H9 (cell line): ENCODE data around the gene C3orf70. TPM values are rescaled to one million over a fixed set of nuclear protein-coding genes. Genes with fewer than 3 reads are reported as not detected.

Experiments
- DNase-seq: peaks from one replicate; pipeline ENCODE4 v3.0.0-alpha.2; 2017
- H2AFZ ChIP-seq: one replicate; pipeline ENCODE4 v1.6.1; 2013; ENCODE audit warnings: mild to moderate bottlenecking, low read length, control low read depth, moderate library complexity
- H2AK5ac ChIP-seq: 2 replicates; pipeline ENCODE4 v1.6.1; 2013; ENCODE audit warnings: low read length, control low read depth, mixed read lengths; ENCODE audit not compliant: insufficient read length
- H2BK120ac ChIP-seq: one replicate; pipeline ENCODE4 v1.6.1; 2013; ENCODE audit warnings: low read depth, mild to moderate bottlenecking, low read length, control low read depth, inconsistent platforms; ENCODE audit not compliant: poor library complexity, severe bottlenecking
- H2BK12ac ChIP-seq: 2 replicates; pipeline ENCODE4 v1.6.1; 2013; ENCODE audit warnings: low read length, control low read depth, mixed read lengths, low read depth; ENCODE audit not compliant: insufficient read length
- H2BK15ac ChIP-seq: 2 replicates; pipeline ENCODE4 v1.6.1; 2013; ENCODE audit warnings: low read depth, low read length, control low read depth
- H2BK20ac ChIP-seq: one replicate; pipeline ENCODE4 v1.6.1; 2013; ENCODE audit warnings: low read depth, mild to moderate bottlenecking, low read length, control low read depth, inconsistent platforms; ENCODE audit not compliant: poor library complexity, severe bottlenecking
- H2BK5ac ChIP-seq: 2 replicates; pipeline ENCODE4 v1.6.1; 2013; ENCODE audit warnings: low read length, control low read depth, mixed read lengths; ENCODE audit not compliant: insufficient read length
- H3K14ac ChIP-seq: 2 replicates; pipeline ENCODE4 v1.6.1; 2013; ENCODE audit warnings: low read length, control low read depth; ENCODE audit not compliant: insufficient read depth
- H3K18ac ChIP-seq: 2 replicates; pipeline ENCODE4 v1.6.1; 2013; ENCODE audit warnings: low read depth, mild to moderate bottlenecking, mixed read lengths, low read length, control low read depth; ENCODE audit not compliant: insufficient read length
- H3K23ac ChIP-seq: 2 replicates; pipeline ENCODE4 v1.6.1; 2013; ENCODE audit warnings: low read length, control low read depth, mixed read lengths, low read depth; ENCODE audit not compliant: insufficient read length
- H3K23me2 ChIP-seq: 2 replicates; pipeline ENCODE4 v1.6.1; 2013; ENCODE audit warnings: low read depth, mild to moderate bottlenecking, mixed read lengths, low read length, control low read depth; ENCODE audit not compliant: insufficient read length, poor library complexity, severe bottlenecking
- H3K27ac ChIP-seq: 2 replicates; pipeline ENCODE4 v1.5.1; 2013; ENCODE audit warnings: low read length, control low read depth, mixed read lengths, low read depth; ENCODE audit not compliant: insufficient read length
- H3K27me3 ChIP-seq: 2 replicates; pipeline ENCODE4 v1.6.1; 2013; ENCODE audit warnings: low read length, control low read depth, inconsistent platforms; ENCODE audit not compliant: insufficient read depth
- H3K4ac ChIP-seq: 2 replicates; pipeline ENCODE4 v1.6.1; 2013; ENCODE audit warnings: low read depth, mild to moderate bottlenecking, control low read depth, inconsistent platforms, low read length, moderate library complexity
- H3K4me1 ChIP-seq: 2 replicates; pipeline ENCODE4 v1.6.1; 2013; ENCODE audit warnings: low read length, control low read depth, inconsistent platforms; ENCODE audit not compliant: insufficient read depth
- H3K4me2 ChIP-seq: 2 replicates; pipeline ENCODE4 v1.6.1; 2013; ENCODE audit warnings: low read length, control low read depth, mixed read lengths; ENCODE audit not compliant: insufficient read length, insufficient read depth
- H3K56ac ChIP-seq: 2 replicates; pipeline ENCODE4 v1.6.1; 2013; ENCODE audit warnings: low read depth, mild to moderate bottlenecking, mixed read lengths, low read length, control low read depth; ENCODE audit not compliant: insufficient read length
- H3K79me1 ChIP-seq: 2 replicates; pipeline ENCODE4 v1.6.1; 2013; ENCODE audit warnings: low read depth, mild to moderate bottlenecking, moderate library complexity, low read length, control low read depth, inconsistent platforms; ENCODE audit not compliant: insufficient read depth, poor library complexity, severe bottlenecking
- H3K79me2 ChIP-seq: 2 replicates; pipeline ENCODE4 v1.6.1; 2013; ENCODE audit warnings: low read length, control low read depth, inconsistent platforms; ENCODE audit not compliant: insufficient read depth
- H3K9ac ChIP-seq: 2 replicates; pipeline ENCODE4 v1.6.1; 2013; ENCODE audit warnings: low read length, control low read depth, mixed read lengths; ENCODE audit not compliant: insufficient read length; ENCODE audit errors: extremely low read depth
- H3K9me3 ChIP-seq: one replicate; pipeline ENCODE4 v1.6.1; 2013; ENCODE audit warnings: low read depth, low read length, inconsistent platforms; ENCODE audit not compliant: control insufficient read depth
- H3T11ph ChIP-seq: one replicate; pipeline ENCODE4 v1.6.1; 2013; ENCODE audit warnings: mild to moderate bottlenecking, low read length, control low read depth, inconsistent platforms
- H4K20me1 ChIP-seq: one replicate; pipeline ENCODE4 v1.6.1; 2013; ENCODE audit not compliant: control insufficient read depth, insufficient read length, insufficient read depth
- H4K5ac ChIP-seq: 2 replicates; pipeline ENCODE4 v1.6.1; 2013; ENCODE audit warnings: low read depth, mild to moderate bottlenecking, mixed read lengths, low read length, control low read depth; ENCODE audit not compliant: insufficient read length
- H4K8ac ChIP-seq: replicated peaks from 2 replicates; pipeline ENCODE4 v1.6.1; 2013; ENCODE audit warnings: low read length, control low read depth, mixed read lengths, low read depth; ENCODE audit not compliant: insufficient read length
- H4K91ac ChIP-seq: 2 replicates; pipeline ENCODE4 v1.6.1; 2013; ENCODE audit warnings: low read depth, mild to moderate bottlenecking, moderate library complexity, mixed read lengths, low read length, control low read depth; ENCODE audit not compliant: insufficient read length
- H3K27ac Mint-ChIP-seq, 3 experiments: 2 replicates in 2 of 3; 3 replicates in 1 of 3; pipeline ENCODE4 v1.8.0; 2020 to 2021; ENCODE audit warnings: mixed read lengths in 3 of 3, mild to moderate bottlenecking in 1 of 3, moderate library complexity in 1 of 3
- H3K27me3 Mint-ChIP-seq: 2 replicates; pipeline ENCODE4 v1.8.0; 2021; ENCODE audit warnings: low read depth, mild to moderate bottlenecking, moderate library complexity, mixed read lengths
- H3K36me3 Mint-ChIP-seq, 3 experiments: 2 replicates in 2 of 3; 3 replicates in 1 of 3; pipeline ENCODE4 v1.8.0; 2020 to 2021; ENCODE audit warnings: low read depth in 3 of 3, mixed read lengths in 3 of 3; ENCODE audit not compliant: insufficient read depth in 1 of 3
- H3K4me1 Mint-ChIP-seq, 2 experiments: 2 replicates each; pipeline ENCODE4 v1.8.0; 2020; ENCODE audit warnings: mixed read lengths in 2 of 2
- H3K4me3 Mint-ChIP-seq, 2 experiments: 2 replicates in 1 of 2; 3 replicates in 1 of 2; pipeline ENCODE4 v1.8.0; 2020 to 2021; ENCODE audit warnings: mild to moderate bottlenecking in 2 of 2, mixed read lengths in 2 of 2, moderate library complexity in 1 of 2
- H3K9me3 Mint-ChIP-seq, 2 experiments: 2 replicates in 1 of 2; 3 replicates in 1 of 2; pipeline ENCODE4 v1.8.0; 2020; ENCODE audit warnings: mild to moderate bottlenecking in 2 of 2, mixed read lengths in 2 of 2, moderate library complexity in 1 of 2
- WGBS: extraction: QIAGEN DNeasy Blood & Tissue Kit; methylation state at CpG from one replicate; pipeline ENCODE4 v1.1.7; 2013; ENCODE audit warnings: missing lambda C conversion rate, low lambda C conversion rate, mixed read lengths; ENCODE audit not compliant: insufficient read length; ENCODE audit errors: extremely low coverage; 5-methylcytosine and 5-hydroxymethylcytosine counted together
- total RNA-seq: library from RNA; stranded (reverse); gene quantifications from 2 replicates; pipeline ENCODE4 v1.2.1, GENCODE V29; 2021
- TF ChIP-seq, protein P1 (sequence below): fragments of 200-600 bp; sonication (generic); conservative IDR thresholded peaks from 3 replicates; pipeline ENCODE4 v1.8.0; 2021; ENCODE audit warnings: antibody characterized with exemption, mild to moderate bottlenecking

The C3orf70 gene
- total RNA-seq, 1 experiment from 2014 or later = 0.52 TPM

DNA sequence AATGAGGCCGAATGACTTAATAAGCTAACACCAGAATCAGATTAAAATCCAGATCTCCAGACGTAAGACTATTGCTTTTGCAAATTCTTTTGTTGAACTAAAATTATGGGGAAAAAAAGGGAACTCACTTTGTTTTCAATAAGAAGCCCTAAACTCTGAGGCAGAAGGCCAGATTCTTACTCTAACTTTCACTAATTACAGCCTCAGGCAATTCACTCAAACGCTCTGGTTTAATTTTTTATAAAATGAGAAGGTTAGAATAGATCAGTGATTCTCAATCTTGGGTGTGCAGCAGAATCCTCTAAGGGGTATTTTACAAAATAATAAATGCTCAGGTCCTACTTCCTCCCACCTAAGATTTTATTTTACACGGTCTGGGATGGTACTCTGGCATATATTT lies 38.1 kb downstream of the C3orf70 start:
- H3K27ac ChIP-seq = no peak overlapping the region
- no peak overlapping the region for H3K14ac ChIP-seq
- no peak overlapping the region for H2BK20ac ChIP-seq
- no peak overlapping the region for H4K5ac ChIP-seq
- no peak overlapping the region for H3K4me2 ChIP-seq
- Mint-ChIP-seq H3K4me1 (no peaks in the 10 kb centered on the region), H3K9me3 (peaks cover 24 to 25% of the 10 kb centered on the region in 2 experiments), H3K4me3 (no peak overlapping the region), H3K27me3 (no peaks in the 10 kb centered on the region; the same call in 1 of the 2 replicates), H3K27ac (no peak overlapping the region), H3K36me3 (peaks cover 4 to 20% (median 8%) of the 10 kb centered on the region in 3 experiments; a peak in 5 of 7 replicates)
- no peak overlapping the region for H3K18ac ChIP-seq
- H2BK120ac ChIP-seq = no peak overlapping the region
- no peak overlapping the region for H3K4ac ChIP-seq
- H3T11ph ChIP-seq = no peak overlapping the region
- no peaks in the 10 kb centered on the region for H3K79me2 ChIP-seq
- H3K9me3 ChIP-seq = no peaks in the 10 kb centered on the region
- H3K79me1 ChIP-seq = no peaks in the 10 kb centered on the region
- H3K27me3 ChIP-seq = no peaks in the 10 kb centered on the region
- H2BK15ac ChIP-seq = no peak overlapping the region
- no CpG with 5 or more reads among the region's 4 CpGs for WGBS
- no peak overlapping the region for H3K56ac ChIP-seq
- H2AK5ac ChIP-seq = no peak overlapping the region
- H4K8ac ChIP-seq = no peak overlapping the region
- no peaks in the 10 kb centered on the region for H3K4me1 ChIP-seq
- no peak overlapping the region for H2BK12ac ChIP-seq
- no peaks in the 10 kb centered on the region for H3K23me2 ChIP-seq
- H2BK5ac ChIP-seq = no peak overlapping the region
- TF ChIP-seq, protein P1, sequence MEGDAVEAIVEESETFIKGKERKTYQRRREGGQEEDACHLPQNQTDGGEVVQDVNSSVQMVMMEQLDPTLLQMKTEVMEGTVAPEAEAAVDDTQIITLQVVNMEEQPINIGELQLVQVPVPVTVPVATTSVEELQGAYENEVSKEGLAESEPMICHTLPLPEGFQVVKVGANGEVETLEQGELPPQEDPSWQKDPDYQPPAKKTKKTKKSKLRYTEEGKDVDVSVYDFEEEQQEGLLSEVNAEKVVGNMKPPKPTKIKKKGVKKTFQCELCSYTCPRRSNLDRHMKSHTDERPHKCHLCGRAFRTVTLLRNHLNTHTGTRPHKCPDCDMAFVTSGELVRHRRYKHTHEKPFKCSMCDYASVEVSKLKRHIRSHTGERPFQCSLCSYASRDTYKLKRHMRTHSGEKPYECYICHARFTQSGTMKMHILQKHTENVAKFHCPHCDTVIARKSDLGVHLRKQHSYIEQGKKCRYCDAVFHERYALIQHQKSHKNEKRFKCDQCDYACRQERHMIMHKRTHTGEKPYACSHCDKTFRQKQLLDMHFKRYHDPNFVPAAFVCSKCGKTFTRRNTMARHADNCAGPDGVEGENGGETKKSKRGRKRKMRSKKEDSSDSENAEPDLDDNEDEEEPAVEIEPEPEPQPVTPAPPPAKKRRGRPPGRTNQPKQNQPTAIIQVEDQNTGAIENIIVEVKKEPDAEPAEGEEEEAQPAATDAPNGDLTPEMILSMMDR = no peak
- H4K20me1 ChIP-seq = no peaks in the 10 kb centered on the region
- H4K91ac ChIP-seq = no peak overlapping the region
- H3K23ac ChIP-seq = no peak overlapping the region
- no peak overlapping the region for H2AFZ ChIP-seq
- H3K9ac ChIP-seq = no peak overlapping the region
- no peak for DNase-seq
